SK-N-SH (cell line): ENCODE measurements around the gene PHOSPHO2. TPM values are rescaled to one million over a fixed set of nuclear protein-coding genes. Genes with fewer than 3 reads are reported as not detected.

Experiments
- CTCF ChIA-PET: fragments of 300-600, 350-600 bp; formaldehyde crosslinking; extraction: SDS; loops from one replicate; lab custom pipeline; 2021; lab: Yijun Ruan, JAX
- POLR2A ChIA-PET: fragments of 350-600 bp; sonication (Branson Sonifier 250); formaldehyde crosslinking; extraction: SDS; loops from one replicate; lab custom pipeline; 2020; ENCODE audit warnings: antibody characterized with exemption, inconsistent platforms; lab: Yijun Ruan, JAX
- DNase-seq: peaks from one replicate; pipeline ENCODE4 v3.0.0; 2012
- H2AFZ ChIP-seq: fragments of 200-600 bp; sonication (generic); 2 replicates; pipeline ENCODE4 v1.8.1; 2016; ENCODE audit warnings: antibody characterized with exemption, mild to moderate bottlenecking, low read depth
- H3F3A ChIP-seq: fragments of 200-600 bp; sonication (generic); replicated peaks from 2 replicates; pipeline ENCODE3; 2016; ENCODE audit warnings: antibody characterized with exemption, mild to moderate bottlenecking; ENCODE audit not compliant: insufficient read depth
- H3K27ac ChIP-seq, 2 experiments: fragments of 200-500 bp in 1 of 2; fragments of 200-600 bp in 1 of 2; sonication (Bioruptor generic) in 1 of 2; sonication (generic), shearing (Covaris generic) in 1 of 2; 2 replicates each; pipeline versions ENCODE4 v1.5.1 to v1.6.1; 2014 to 2016; ENCODE audit warnings: low read depth in 2 of 2, inconsistent platforms in 1 of 2, low read length in 1 of 2, mild to moderate bottlenecking in 1 of 2, mixed read lengths in 1 of 2
- H3K27me3 ChIP-seq: fragments of 200-600 bp; sonication (generic), shearing (Covaris generic); 2 replicates; pipeline ENCODE4 v1.6.1; 2016; ENCODE audit warnings: mixed run types; ENCODE audit not compliant: insufficient read depth
- H3K36me3 ChIP-seq, 2 experiments: fragments of 200-500 bp in 1 of 2; fragments of 200-600 bp in 1 of 2; sonication (Bioruptor generic) in 1 of 2; sonication (generic) in 1 of 2; replicated peaks in 1 of 2; 2 replicates each; pipeline versions ENCODE3 to v1.5.1; 2014 to 2016; ENCODE audit warnings: low read length in 1 of 2, mild to moderate bottlenecking in 1 of 2; ENCODE audit not compliant: insufficient read depth in 2 of 2, control insufficient read depth in 1 of 2
- H3K4me1 ChIP-seq, 2 experiments: fragments of 200-500 bp in 1 of 2; fragments of 200-600 bp in 1 of 2; sonication (Bioruptor generic) in 1 of 2; sonication (generic), shearing (Covaris generic) in 1 of 2; 2 replicates each; pipeline versions ENCODE4 v1.5.1 to v1.6.1; 2014 to 2016; ENCODE audit warnings: low read depth in 1 of 2, low read length in 1 of 2, mixed run types in 1 of 2; ENCODE audit not compliant: insufficient read depth in 2 of 2, control insufficient read depth in 1 of 2
- H3K4me2 ChIP-seq: fragments of 200-600 bp; sonication (generic), shearing (Covaris generic); 2 replicates; pipeline ENCODE4 v1.6.1; 2017; ENCODE audit warnings: mixed run types
- H3K4me3 ChIP-seq, 2 experiments: fragments of 200-500 bp in 1 of 2; fragments of 200-600 bp in 1 of 2; sonication (Bioruptor generic) in 1 of 2; sonication (generic), shearing (Covaris generic) in 1 of 2; 2 replicates each; pipeline versions ENCODE4 v1.5.1 to v1.8.1; 2014 to 2016; ENCODE audit warnings: low read depth in 2 of 2, inconsistent platforms in 1 of 2, low read length in 1 of 2, mild to moderate bottlenecking in 1 of 2, mixed read lengths in 1 of 2, moderate library complexity in 1 of 2
- H3K79me2 ChIP-seq: fragments of 200-600 bp; sonication (generic); 2 replicates; pipeline ENCODE4 v1.8.1; 2017; ENCODE audit warnings: mild to moderate bottlenecking; ENCODE audit not compliant: insufficient read depth
- H3K9ac ChIP-seq: fragments of 200-600 bp; sonication (generic); 2 replicates; pipeline ENCODE4 v1.6.1; 2017; ENCODE audit warnings: mixed run types
- H3K9me2 ChIP-seq: fragments of 200-600 bp; sonication (generic); 2 replicates; pipeline ENCODE4 v1.6.1; 2017; ENCODE audit warnings: mixed run types
- H3K9me3 ChIP-seq: fragments of 200-600 bp; sonication (generic); 2 replicates; pipeline ENCODE4 v1.6.1; 2017; ENCODE audit warnings: mixed run types, mild to moderate bottlenecking, moderate library complexity
- H4K20me1 ChIP-seq: fragments of 200-600 bp; sonication (generic); 2 replicates; pipeline ENCODE4 v1.6.1; 2017; ENCODE audit warnings: mild to moderate bottlenecking, mixed run types; ENCODE audit not compliant: insufficient read depth
- CHD2 ChIP-seq: fragments of 150-350 bp; IDR thresholded peaks from 2 replicates; pipeline ENCODE4 v1.6.1; 2018; ENCODE audit warnings: low read length; ENCODE audit not compliant: partially characterized antibody
- CTCF ChIP-seq: fragments of 200-600 bp; sonication (generic); IDR thresholded peaks from 2 replicates; pipeline ENCODE4 v1.6.1; 2017; ENCODE audit warnings: antibody characterized with exemption, mild to moderate bottlenecking, moderate library complexity
- FOXM1 ChIP-seq: IDR thresholded peaks from 2 replicates; pipeline ENCODE4 v1.4.0; 2012; ENCODE audit warnings: low read depth, mild to moderate bottlenecking
- MAX ChIP-seq: IDR thresholded peaks from 2 replicates; pipeline ENCODE4 v1.4.0; 2012; ENCODE audit warnings: low read depth
- MEF2A ChIP-seq: IDR thresholded peaks from 2 replicates; pipeline ENCODE4 v1.4.0; 2012; ENCODE audit warnings: low read depth, borderline replicate concordance
- MXI1 ChIP-seq: IDR thresholded peaks from 2 replicates; pipeline ENCODE4 v1.6.1; 2012; ENCODE audit warnings: mild to moderate bottlenecking, low read depth, low read length, improper control_type of control experiment
- NFIC ChIP-seq: IDR thresholded peaks from 2 replicates; pipeline ENCODE4 v1.4.0; 2012; ENCODE audit warnings: borderline replicate concordance
- PBX3 ChIP-seq: IDR thresholded peaks from 2 replicates; pipeline ENCODE4; 2012
- RFX5 ChIP-seq: IDR thresholded peaks from 2 replicates; pipeline ENCODE4 v1.6.1; 2012; ENCODE audit warnings: mild to moderate bottlenecking, improper control_type of control experiment, low read length
- RXRA ChIP-seq: IDR thresholded peaks from 2 replicates; pipeline ENCODE4 v1.4.0; 2012; ENCODE audit warnings: low read depth, mild to moderate bottlenecking, borderline replicate concordance
- TCF12 ChIP-seq: IDR thresholded peaks from 2 replicates; pipeline ENCODE4 v1.4.0; 2012
- USF1 ChIP-seq: IDR thresholded peaks from 2 replicates; pipeline ENCODE4 v1.4.0; 2012; ENCODE audit warnings: low read depth, borderline replicate concordance
- WGBS: methylation state at CpG from one replicate; pipeline ENCODE4 v1.1.6; 2017; ENCODE audit warnings: low lambda C conversion rate; 5-methylcytosine and 5-hydroxymethylcytosine counted together
- polyA plus RNA-seq, 3 experiments: library from polyadenylated mRNA; depleted of rRNA; stranded (reverse); fragments of >200 nt; gene quantifications; 2 replicates each; pipeline ENCODE4 v1.2.3, GENCODE V29; 2012

PHOSPHO2 gene
- polyA plus RNA-seq, 1 of the 3 experiments (the other 2 are of a cell fraction): 1.1 TPM

GRCh38 chr2:169704160-169704708, 10.0 kb downstream of the PHOSPHO2 start (continued):
- TF ChIP-seq RFX5 (no peak), MAX (no peak), CHD2 (no peak), MEF2A (no peak), USF1 (no peak), NFIC (no peak), MXI1 (no peak)

- Histone ChIP-seq H3K27me3 (no peaks in the 10 kb centered on the region), H3F3A (peaks cover 8% of the 10 kb centered on the region), H3K27ac (no peak overlapping the region), H3K4me1 (no peaks in the 10 kb centered on the region; a peak in 1 of 4 replicates), H3K4me2 (no peak overlapping the region), H3K36me3 (peaks cover 9 to 13% of the 10 kb centered on the region in 2 experiments), H3K9me3 (no peaks in the 10 kb centered on the region), H3K9me2 (no peaks in the 10 kb centered on the region)
- POLR2A ChIA-PET: interaction anchor here (1.2 to 1.5 kb wide), 2 partner anchors 9 to 10 kb away, joined by 3 to 5 read pairs; no protein-coding TSS in a partner anchor
- CTCF ChIA-PET: interaction anchor here (1.0 to 1.6 kb wide), 2 partner anchors 13 to 68 kb away, joined by 3 to 9 read pairs; no protein-coding TSS in a partner anchor
- 46% methylated on average over 2 of the region's 2 CpGs for WGBS
- TF ChIP-seq FOXM1: no peak
- TF ChIP-seq RXRA: no peak
- TF ChIP-seq PBX3: peak; percentile 30; the same call in 1 of the 2 replicates
- no peak for TF ChIP-seq CTCF
- TF ChIP-seq NFIC: no peak
- TF ChIP-seq TCF12: peak; percentile 70
- TF ChIP-seq, all 33 proteins: peak for 2
- Histone ChIP-seq H3K79me2 (no peaks in the 10 kb centered on the region), H4K20me1 (no peaks in the 10 kb centered on the region), H3K4me3 (no peak overlapping the region), H3K9ac (no peak overlapping the region), H2AFZ (no peak overlapping the region)
- DNase-seq: no peak
Measured at GRCh38 chr2:169705927-169706326, 11.7 kb downstream of the PHOSPHO2 start.
